Panc1 (cell line): ENCODE data around the gene L2HGDH. TPM values are rescaled to one million over a fixed set of nuclear protein-coding genes. Genes with fewer than 3 reads are reported as not detected.

ENCODE experiments used
- ATAC-seq: fragments of 200-7000 bp; cut with Tn5 transposase; 2 replicates; pipeline ENCODE4 v1.9.1; 2020; ENCODE audit warnings: mild to moderate bottlenecking, moderate library complexity
- BruUV-seq: library from RNA; stranded (reverse); fragments of 400-500 nt; replicated peaks from 2 replicates; lab custom pipeline; 2021; lab: Mats Ljungman, UMichigan
- CTCF ChIA-PET: fragments of 300-600 bp; sonication (Branson Sonifier 250); formaldehyde crosslinking; loops from one replicate; lab custom pipeline; 2022; ENCODE audit warnings: antibody characterized with exemption; lab: Charles Lee
- POLR2A ChIA-PET: fragments of 300-600 bp; sonication (Branson Sonifier 250); formaldehyde crosslinking; loops from one replicate; lab custom pipeline; 2022; ENCODE audit warnings: antibody characterized with exemption; lab: Charles Lee
- DNase-seq: peaks from one replicate; pipeline ENCODE4 v3.0.0-alpha.2; 2010; ENCODE audit warnings: low read depth, low spot score
- H3K27ac ChIP-seq: 2 replicates; pipeline ENCODE4 v1.5.1; 2011; ENCODE audit warnings: mild to moderate bottlenecking, low read length, inconsistent platforms
- H3K27me3 ChIP-seq: fragments of 200-500 bp; sonication (Bioruptor generic); 2 replicates; pipeline ENCODE4 v1.6.0; 2014; ENCODE audit warnings: low read length, inconsistent platforms; ENCODE audit not compliant: control insufficient read depth, insufficient read depth
- H3K36me3 ChIP-seq: fragments of 200-500 bp; sonication (Bioruptor generic); 2 replicates; pipeline ENCODE4 v1.5.1; 2014; ENCODE audit warnings: inconsistent platforms, mild to moderate bottlenecking, low read length, moderate library complexity; ENCODE audit not compliant: control insufficient read depth, insufficient read depth
- H3K4me1 ChIP-seq: 2 replicates; pipeline ENCODE4 v1.5.1; 2011; ENCODE audit warnings: inconsistent platforms, mild to moderate bottlenecking, low read length, moderate library complexity; ENCODE audit not compliant: control insufficient read depth, insufficient read depth
- H3K4me3 ChIP-seq, 2 experiments: 2 replicates each; pipeline ENCODE4 v1.5.1; 2011 to 2012; ENCODE audit warnings: low read depth in 2 of 2, low read length in 2 of 2, mild to moderate bottlenecking in 2 of 2, inconsistent platforms in 1 of 2, moderate library complexity in 1 of 2
- H3K9me3 ChIP-seq: fragments of 200-500 bp; sonication (Bioruptor generic); 2 replicates; pipeline ENCODE4 v1.5.1; 2014; ENCODE audit warnings: low read depth, mild to moderate bottlenecking, inconsistent platforms, low read length, moderate library complexity; ENCODE audit not compliant: control insufficient read depth, insufficient read depth
- CTCF ChIP-seq: fragments of 450-650 bp; IDR thresholded peaks from 2 replicates; pipeline ENCODE4 v1.5.1; 2017; ENCODE audit warnings: mild to moderate bottlenecking
- POLR2AphosphoS5 ChIP-seq: IDR thresholded peaks from 2 replicates; pipeline ENCODE4 v1.6.1; 2012; ENCODE audit warnings: mild to moderate bottlenecking, low read depth, low read length, moderate library complexity
- SIN3A ChIP-seq: IDR thresholded peaks from 2 replicates; pipeline ENCODE4 v1.6.1; 2012; ENCODE audit warnings: low read depth, mild to moderate bottlenecking, low read length, moderate library complexity, borderline replicate concordance; ENCODE audit not compliant: insufficient read depth
- TCF7L2 ChIP-seq: IDR thresholded peaks from 2 replicates; pipeline ENCODE4 v1.6.1; 2011; ENCODE audit warnings: mild to moderate bottlenecking, low read depth, low read length, inconsistent platforms
- in situ Hi-C: cut with HindIII; loops from 2 replicates; pipeline ENCODE4 v1.10.0; 2016; ENCODE audit warnings: low sequenced_read_pairs, low pct_unique_long_range_greater_than_20kb
- intact Hi-C: fragments of 100-400 bp; cut with micrococcal nuclease; formaldehyde crosslinking; loops from one replicate; pipeline ENCODE4 v1.10.0; 2022; ENCODE audit not compliant: unreplicated experiment
- total RNA-seq: library from RNA; stranded (reverse); gene quantifications from one replicate; pipeline ENCODE4 v1.2.1, GENCODE V29; 2021; ENCODE audit not compliant: unreplicated experiment
- TF ChIP-seq, protein P1 (sequence below), 2 experiments: IDR thresholded peaks; 2 replicates each; pipeline ENCODE4 v1.6.1; 2011 to 2012; ENCODE audit warnings: low read depth in 2 of 2, control low read depth in 1 of 2, low read length in 1 of 2, mild to moderate bottlenecking in 1 of 2, moderate library complexity in 1 of 2; ENCODE audit not compliant: insufficient read depth in 1 of 2

Gene L2HGDH
- total RNA-seq, 1 experiment from 2014 or later = 15.0 TPM

DNA sequence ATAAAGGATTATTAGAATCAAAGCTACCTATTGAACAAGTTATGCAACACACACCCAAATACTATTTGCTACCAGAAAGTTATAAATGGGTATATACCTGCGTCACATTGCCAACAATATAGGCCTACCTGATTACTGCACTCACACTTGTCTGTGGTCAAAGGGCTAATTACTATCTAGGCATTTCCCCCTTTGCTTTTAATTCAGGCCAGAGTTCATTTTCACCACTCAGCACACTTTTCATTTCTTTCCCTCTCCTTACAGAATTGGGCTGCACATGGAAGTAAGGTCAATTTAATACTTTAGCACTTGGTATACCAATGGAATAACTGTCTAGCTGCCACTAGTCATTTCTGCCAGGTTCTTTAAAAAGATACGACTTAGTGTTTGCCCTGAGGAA, 82.3 kb downstream of the L2HGDH start:
- intact Hi-C loops (no loop called here), in situ Hi-C loops (no loop called here)
- TF ChIP-seq POLR2AphosphoS5 (no peak), CTCF (no peak), TCF7L2 (no peak), SIN3A (no peak)
- TF ChIP-seq, protein P1, sequence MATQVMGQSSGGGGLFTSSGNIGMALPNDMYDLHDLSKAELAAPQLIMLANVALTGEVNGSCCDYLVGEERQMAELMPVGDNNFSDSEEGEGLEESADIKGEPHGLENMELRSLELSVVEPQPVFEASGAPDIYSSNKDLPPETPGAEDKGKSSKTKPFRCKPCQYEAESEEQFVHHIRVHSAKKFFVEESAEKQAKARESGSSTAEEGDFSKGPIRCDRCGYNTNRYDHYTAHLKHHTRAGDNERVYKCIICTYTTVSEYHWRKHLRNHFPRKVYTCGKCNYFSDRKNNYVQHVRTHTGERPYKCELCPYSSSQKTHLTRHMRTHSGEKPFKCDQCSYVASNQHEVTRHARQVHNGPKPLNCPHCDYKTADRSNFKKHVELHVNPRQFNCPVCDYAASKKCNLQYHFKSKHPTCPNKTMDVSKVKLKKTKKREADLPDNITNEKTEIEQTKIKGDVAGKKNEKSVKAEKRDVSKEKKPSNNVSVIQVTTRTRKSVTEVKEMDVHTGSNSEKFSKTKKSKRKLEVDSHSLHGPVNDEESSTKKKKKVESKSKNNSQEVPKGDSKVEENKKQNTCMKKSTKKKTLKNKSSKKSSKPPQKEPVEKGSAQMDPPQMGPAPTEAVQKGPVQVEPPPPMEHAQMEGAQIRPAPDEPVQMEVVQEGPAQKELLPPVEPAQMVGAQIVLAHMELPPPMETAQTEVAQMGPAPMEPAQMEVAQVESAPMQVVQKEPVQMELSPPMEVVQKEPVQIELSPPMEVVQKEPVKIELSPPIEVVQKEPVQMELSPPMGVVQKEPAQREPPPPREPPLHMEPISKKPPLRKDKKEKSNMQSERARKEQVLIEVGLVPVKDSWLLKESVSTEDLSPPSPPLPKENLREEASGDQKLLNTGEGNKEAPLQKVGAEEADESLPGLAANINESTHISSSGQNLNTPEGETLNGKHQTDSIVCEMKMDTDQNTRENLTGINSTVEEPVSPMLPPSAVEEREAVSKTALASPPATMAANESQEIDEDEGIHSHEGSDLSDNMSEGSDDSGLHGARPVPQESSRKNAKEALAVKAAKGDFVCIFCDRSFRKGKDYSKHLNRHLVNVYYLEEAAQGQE (IDR thresholded peaks at IDR 0.05; ENCODE audit: insufficient read depth in 1 of 2, low read depth in 2 of 2, low read length in 1 of 2) = no peak
- Histone ChIP-seq H3K36me3 (no peaks in the 10 kb centered on the region; the same call in 1 of the 2 replicates), H3K27ac (peak overlapping the region; percentile 89), H3K4me1 (peaks cover 25% of the 10 kb centered on the region), H3K27me3 (no peaks in the 10 kb centered on the region), H3K9me3 (no peaks in the 10 kb centered on the region), H3K4me3 (peak overlapping the region; percentile 79 to 82)
- CTCF ChIA-PET = no interaction called here
- no peak for DNase-seq
- TSS peak; percentile 79 for BruUV-seq
- POLR2A ChIA-PET = interaction anchor here (0.7 kb wide), 1 partner anchor 508 kb away, joined by 7 read pairs; no protein-coding TSS in a partner anchor
- no peak for ATAC-seq

DNA sequence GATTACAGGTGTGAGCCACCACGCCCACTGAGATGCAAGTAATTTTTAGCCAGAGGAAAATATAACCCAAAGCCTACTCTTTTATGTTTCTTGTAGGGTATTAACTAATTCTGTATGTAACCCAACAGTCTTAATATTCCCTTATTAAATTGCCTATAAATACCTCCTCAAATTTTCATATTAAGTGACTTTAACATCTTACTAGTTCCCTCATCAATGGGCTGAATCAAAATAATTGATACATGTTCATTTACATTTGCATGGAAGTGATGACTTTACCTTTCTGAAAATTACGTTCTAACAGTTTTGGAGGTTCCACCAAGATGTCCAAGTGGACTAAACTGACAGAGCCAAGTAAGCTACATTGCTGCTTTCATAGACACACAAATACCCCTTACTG, 83.7 kb downstream of the L2HGDH start:
- ATAC-seq (no peak), DNase-seq (no peak)
- H3K27me3 ChIP-seq = no peaks in the 10 kb centered on the region
- in situ Hi-C loops = no loop called here
- ChIA-PET CTCF (no interaction called here), POLR2A (no interaction called here)
- H3K4me1 ChIP-seq = peaks cover 23% of the 10 kb centered on the region
- H3K36me3 ChIP-seq = no peaks in the 10 kb centered on the region; the same call in 1 of the 2 replicates
- no TSS peak for BruUV-seq
- intact Hi-C loops = no loop called here
- TF ChIP-seq POLR2AphosphoS5 (no peak), SIN3A (no peak), CTCF (no peak), TCF7L2 (no peak)
- TF ChIP-seq, protein P1 (IDR thresholded peaks at IDR 0.05; ENCODE audit: insufficient read depth in 1 of 2, low read depth in 2 of 2, low read length in 1 of 2) = no peak
- no peaks in the 10 kb centered on the region for H3K9me3 ChIP-seq
- no peak overlapping the region for H3K27ac ChIP-seq
- H3K4me3 ChIP-seq = no peak overlapping the region
